ENCODE data around the gene NEDD4L. TPM values are rescaled to one million over a fixed set of nuclear protein-coding genes. Genes with fewer than 3 reads are reported as not detected.
"Not testable (repeated sequence)": the region's sequence is repeated elsewhere in the genome, so short reads cannot be mapped to it uniquely, and the experiment has no call there.

The NEDD4L gene
- total and polyA plus RNA-seq, 9 donors: 24.8 to 43.1 (median 34.0) TPM

DNA sequence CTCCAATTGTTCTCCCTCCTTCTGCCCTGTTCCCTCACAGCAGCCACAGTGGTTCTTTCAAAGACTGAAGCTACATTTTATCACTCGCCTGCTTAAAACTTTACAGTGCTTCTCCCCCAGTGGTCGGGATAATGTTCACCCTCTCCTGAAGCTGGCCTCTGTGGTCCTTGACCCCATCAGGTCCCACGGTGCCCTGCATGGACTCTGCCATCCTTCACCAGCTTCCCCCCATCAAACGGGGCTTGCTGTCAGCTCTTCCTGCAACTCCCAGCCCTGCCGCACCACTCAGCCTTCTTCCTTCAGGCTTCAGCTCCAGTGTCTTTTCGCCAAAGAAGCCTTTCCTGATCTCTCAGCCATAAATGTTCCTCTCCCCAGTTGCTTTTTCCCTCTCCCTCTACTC lies 118.1 kb downstream of the NEDD4L start:
- H3K4me1 ChIP-seq (ENCODE audit: control insufficient read depth, insufficient read depth, low read length): no peaks in the 10 kb centered on the region
- no peak overlapping the region for H3K4me3 ChIP-seq (ENCODE audit: low read length)
- no peak for DNase-seq
- no peak overlapping the region for H3K27ac ChIP-seq (ENCODE audit: low read length)
- H3K36me3 ChIP-seq (ENCODE audit: control insufficient read depth, insufficient read depth, low read length): no peaks in the 10 kb centered on the region
- no peaks in the 10 kb centered on the region for H3K27me3 ChIP-seq (ENCODE audit: control insufficient read depth, insufficient read depth, low read length)
- WGBS (ENCODE audit: insufficient coverage): 78% methylated on average over 5 of the region's 6 CpGs
- H3K9me3 ChIP-seq (replicated peaks; ENCODE audit: control insufficient read depth, low read depth, low read length): no peaks in the 10 kb centered on the region

DNA sequence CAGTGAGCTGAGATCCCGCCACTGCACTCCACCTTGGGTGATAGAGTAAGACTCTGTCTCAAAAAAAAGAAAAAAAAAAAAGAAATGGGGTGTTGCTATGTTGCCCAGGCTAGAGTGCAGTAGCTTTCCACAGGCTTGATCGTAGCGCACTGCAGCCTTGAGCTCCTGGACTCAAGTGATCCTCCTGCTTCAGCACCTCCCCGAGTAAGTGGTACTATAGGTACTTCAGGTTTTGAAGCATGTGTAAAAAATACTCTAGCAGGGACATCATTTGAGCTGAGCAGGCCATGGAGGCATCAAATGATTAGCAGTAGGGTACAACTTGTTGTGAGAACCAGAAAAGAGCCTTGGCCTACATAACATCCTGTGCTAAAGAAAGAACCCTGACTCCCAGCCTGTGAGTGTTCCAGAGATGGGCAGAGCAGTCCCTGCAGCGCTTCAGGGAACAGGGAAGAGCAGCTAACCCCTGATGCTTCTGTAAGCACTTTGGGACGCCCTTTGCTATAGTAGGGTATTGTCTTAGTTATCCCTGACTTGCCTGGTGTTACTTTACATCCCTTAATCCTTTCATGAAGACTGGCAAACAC lies 119.1 kb downstream of the NEDD4L start:
- Histone ChIP-seq H3K4me1 (ENCODE audit: control insufficient read depth, insufficient read depth, low read length) (no peaks in the 10 kb centered on the region), H3K27me3 (ENCODE audit: control insufficient read depth, insufficient read depth, low read length) (no peaks in the 10 kb centered on the region), H3K27ac (ENCODE audit: low read length) (no peak overlapping the region), H3K36me3 (ENCODE audit: control insufficient read depth, insufficient read depth, low read length) (no peaks in the 10 kb centered on the region), H3K9me3 (replicated peaks; ENCODE audit: control insufficient read depth, low read depth, low read length) (no peaks in the 10 kb centered on the region), H3K4me3 (ENCODE audit: low read length) (no peak overlapping the region)
- no peak for DNase-seq
- 98% methylated on average over 4 of the region's 6 CpGs for WGBS (ENCODE audit: insufficient coverage)

GRCh38 chr18:58166278-58166844 lies 122.3 kb downstream of the NEDD4L start:
- H3K9me3 ChIP-seq (replicated peaks; ENCODE audit: control insufficient read depth, low read depth, low read length): no peaks in the 10 kb centered on the region
- peaks cover 2% of the 10 kb centered on the region for H3K4me1 ChIP-seq (ENCODE audit: control insufficient read depth, insufficient read depth, low read length)
- no peaks in the 10 kb centered on the region for H3K36me3 ChIP-seq (ENCODE audit: control insufficient read depth, insufficient read depth, low read length)
- no peak overlapping the region for H3K27ac ChIP-seq (ENCODE audit: low read length)
- no peaks in the 10 kb centered on the region for H3K27me3 ChIP-seq (ENCODE audit: control insufficient read depth, insufficient read depth, low read length)
- 75% methylated on average over 2 of the region's 4 CpGs for WGBS (ENCODE audit: insufficient coverage)
- DNase-seq: no peak
- H3K4me3 ChIP-seq (ENCODE audit: low read length): no peak overlapping the region

GRCh38 chr18:58167073-58167472 lies 123.0 kb downstream of the NEDD4L start:
- WGBS (ENCODE audit: insufficient coverage): 77% methylated on average over 1 of the region's 1 CpG
- Histone ChIP-seq H3K4me3 (ENCODE audit: low read length) (no peak overlapping the region), H3K4me1 (ENCODE audit: control insufficient read depth, insufficient read depth, low read length) (peaks cover 2% of the 10 kb centered on the region), H3K9me3 (replicated peaks; ENCODE audit: control insufficient read depth, low read depth, low read length) (no peaks in the 10 kb centered on the region), H3K36me3 (ENCODE audit: control insufficient read depth, insufficient read depth, low read length) (no peaks in the 10 kb centered on the region), H3K27ac (ENCODE audit: low read length) (no peak overlapping the region), H3K27me3 (ENCODE audit: control insufficient read depth, insufficient read depth, low read length) (no peaks in the 10 kb centered on the region)
- no peak for DNase-seq

DNA sequence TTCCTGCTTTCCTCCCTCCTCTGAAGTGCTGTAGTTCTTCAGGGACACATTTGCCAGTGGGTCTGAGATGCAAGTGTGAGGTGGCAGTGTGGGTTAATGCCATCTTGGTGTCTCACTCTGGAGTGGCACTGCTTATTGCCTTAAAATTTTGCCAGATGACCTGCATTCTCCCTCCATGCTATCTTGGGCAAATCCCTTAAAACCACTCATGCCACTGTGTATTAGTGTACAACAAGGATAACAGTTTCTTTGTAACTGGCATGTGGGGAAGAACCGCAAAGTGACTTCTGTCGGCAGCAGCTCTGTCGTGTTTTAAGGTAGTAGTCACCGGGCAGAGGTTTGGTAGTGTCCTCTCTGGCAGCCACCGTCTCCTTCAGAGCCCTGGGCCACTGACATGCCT lies 124.2 kb downstream of the NEDD4L start:
- DNase-seq: no peak
- no peaks in the 10 kb centered on the region for H3K27me3 ChIP-seq (ENCODE audit: control insufficient read depth, insufficient read depth, low read length)
- H3K4me3 ChIP-seq (ENCODE audit: low read length): no peak overlapping the region
- 100% methylated on average over 3 of the region's 5 CpGs for WGBS (ENCODE audit: insufficient coverage)
- H3K9me3 ChIP-seq (replicated peaks; ENCODE audit: control insufficient read depth, low read depth, low read length): no peaks in the 10 kb centered on the region
- peaks cover 2% of the 10 kb centered on the region for H3K4me1 ChIP-seq (ENCODE audit: control insufficient read depth, insufficient read depth, low read length)
- no peak overlapping the region for H3K27ac ChIP-seq (ENCODE audit: low read length)
- H3K36me3 ChIP-seq (ENCODE audit: control insufficient read depth, insufficient read depth, low read length): no peaks in the 10 kb centered on the region

DNA sequence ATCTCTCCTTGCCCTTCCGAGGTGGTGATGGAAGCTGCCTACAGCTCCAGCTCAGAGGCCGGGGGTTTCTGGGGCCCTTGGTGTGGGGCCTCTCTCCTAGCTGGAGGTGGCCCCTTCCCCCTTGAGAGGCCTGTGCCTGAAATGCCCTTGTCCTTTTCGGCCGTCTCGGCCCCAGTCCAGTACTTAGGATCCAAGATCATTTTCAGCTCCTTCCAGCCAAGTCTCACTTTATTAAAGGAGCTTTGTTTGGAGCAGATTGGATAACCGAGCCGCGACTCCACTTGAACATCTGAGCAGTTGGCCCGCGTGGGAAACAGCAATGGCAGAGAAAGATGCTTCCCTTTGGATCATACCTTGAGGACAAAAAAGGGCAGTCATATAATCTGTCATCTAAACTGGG lies 125.0 kb downstream of the NEDD4L start:
- no peak overlapping the region for H3K27ac ChIP-seq (ENCODE audit: low read length)
- H3K4me3 ChIP-seq (ENCODE audit: low read length): no peak overlapping the region
- no peaks in the 10 kb centered on the region for H3K27me3 ChIP-seq (ENCODE audit: control insufficient read depth, insufficient read depth, low read length)
- 86% methylated on average over 10 of the region's 10 CpGs for WGBS (ENCODE audit: insufficient coverage)
- no peak for DNase-seq
- no peaks in the 10 kb centered on the region for H3K9me3 ChIP-seq (replicated peaks; ENCODE audit: control insufficient read depth, low read depth, low read length)
- no peaks in the 10 kb centered on the region for H3K36me3 ChIP-seq (ENCODE audit: control insufficient read depth, insufficient read depth, low read length)
- peaks cover 2% of the 10 kb centered on the region for H3K4me1 ChIP-seq (ENCODE audit: control insufficient read depth, insufficient read depth, low read length)

DNA sequence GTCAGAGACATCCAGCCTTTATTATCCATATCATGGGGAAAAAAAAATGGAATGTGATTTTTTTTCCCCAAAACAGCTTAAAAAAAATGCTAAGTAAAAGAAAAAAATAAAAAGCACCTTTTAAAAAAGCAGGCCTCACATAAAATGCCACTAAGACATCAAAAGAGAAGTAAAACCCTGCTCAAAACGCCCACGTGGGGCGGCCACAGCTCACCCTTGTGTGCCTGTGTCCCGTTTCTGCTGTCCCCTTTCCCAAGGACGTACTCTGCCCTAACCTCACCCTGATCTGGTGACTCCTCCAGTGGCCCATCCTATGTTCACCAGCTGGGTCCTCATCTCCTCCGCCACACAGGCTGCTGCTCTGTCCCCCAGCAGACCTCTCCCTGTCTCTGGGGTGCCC lies 125.4 kb downstream of the NEDD4L start:
- Histone ChIP-seq H3K36me3 (ENCODE audit: control insufficient read depth, insufficient read depth, low read length) (no peaks in the 10 kb centered on the region), H3K4me1 (ENCODE audit: control insufficient read depth, insufficient read depth, low read length) (peaks cover 2% of the 10 kb centered on the region), H3K27me3 (ENCODE audit: control insufficient read depth, insufficient read depth, low read length) (no peaks in the 10 kb centered on the region), H3K27ac (ENCODE audit: low read length) (no peak overlapping the region), H3K9me3 (replicated peaks; ENCODE audit: control insufficient read depth, low read depth, low read length) (no peaks in the 10 kb centered on the region), H3K4me3 (ENCODE audit: low read length) (no peak overlapping the region)
- 95% methylated on average over 3 of the region's 6 CpGs for WGBS (ENCODE audit: insufficient coverage)
- no peak for DNase-seq

GRCh38 chr18:58170036-58170435 lies 126.0 kb downstream of the NEDD4L start:
- H3K36me3 ChIP-seq (ENCODE audit: control insufficient read depth, insufficient read depth, low read length); H3K4me1 ChIP-seq (ENCODE audit: control insufficient read depth, insufficient read depth, low read length); H3K27ac ChIP-seq (ENCODE audit: low read length); H3K4me3 ChIP-seq (ENCODE audit: low read length); H3K9me3 ChIP-seq (replicated peaks; ENCODE audit: control insufficient read depth, low read depth, low read length); H3K27me3 ChIP-seq (ENCODE audit: control insufficient read depth, insufficient read depth, low read length): not testable (repeated sequence)
- DNase-seq: peak; percentile 35
- WGBS (ENCODE audit: insufficient coverage): 67% methylated on average over 1 of the region's 5 CpGs

GRCh38 chr18:58172031-58172430 lies 128.0 kb downstream of the NEDD4L start:
- no peak for DNase-seq
- H3K27me3 ChIP-seq (ENCODE audit: control insufficient read depth, insufficient read depth, low read length): no peaks in the 10 kb centered on the region
- 93% methylated on average over 5 of the region's 6 CpGs for WGBS (ENCODE audit: insufficient coverage)

GRCh38 chr18:58174285-58174684 lies 130.3 kb downstream of the NEDD4L start:
- DNase-seq: no peak
- 100% methylated on average over 1 of the region's 12 CpGs for WGBS (ENCODE audit: insufficient coverage)
- no peaks in the 10 kb centered on the region for H3K9me3 ChIP-seq (replicated peaks; ENCODE audit: control insufficient read depth, low read depth, low read length)
- H3K4me1 ChIP-seq (ENCODE audit: control insufficient read depth, insufficient read depth, low read length): peaks cover 11% of the 10 kb centered on the region
- H3K4me3 ChIP-seq (ENCODE audit: low read length): no peak overlapping the region
- no peaks in the 10 kb centered on the region for H3K27me3 ChIP-seq (ENCODE audit: control insufficient read depth, insufficient read depth, low read length)
- no peak overlapping the region for H3K27ac ChIP-seq (ENCODE audit: low read length)
- H3K36me3 ChIP-seq (ENCODE audit: control insufficient read depth, insufficient read depth, low read length): no peaks in the 10 kb centered on the region

More at GRCh38 chr18:58172031-58172430, 128.0 kb downstream of the NEDD4L start:
- Histone ChIP-seq H3K27ac (ENCODE audit: low read length) (no peak overlapping the region), H3K4me3 (ENCODE audit: low read length) (no peak overlapping the region), H3K9me3 (replicated peaks; ENCODE audit: control insufficient read depth, low read depth, low read length) (no peaks in the 10 kb centered on the region), H3K4me1 (ENCODE audit: control insufficient read depth, insufficient read depth, low read length) (peaks cover 7% of the 10 kb centered on the region), H3K36me3 (ENCODE audit: control insufficient read depth, insufficient read depth, low read length) (no peaks in the 10 kb centered on the region)
